Endothelial cell of umbilical vein (primary cell): ENCODE results near the gene PIK3C2G. TPM values are rescaled to one million over a fixed set of nuclear protein-coding genes. Genes with fewer than 3 reads are reported as not detected.

ENCODE experiments used
- BruUV-seq: library from RNA; stranded (reverse); fragments of 400-500 nt; replicated peaks from 2 replicates; lab custom pipeline; 2021; lab: Mats Ljungman, UMichigan
- CTCF ChIA-PET: fragments of 300-600, 350-600 bp; sonication (Branson Sonifier 250); formaldehyde crosslinking; loops from one replicate; lab custom pipeline; 2021; ENCODE audit warnings: antibody characterized with exemption, inconsistent platforms; lab: Charles Lee
- POLR2A ChIA-PET: fragments of 300-600, 350-600 bp; sonication (Branson Sonifier 250); formaldehyde crosslinking; loops from one replicate; lab custom pipeline; 2021; ENCODE audit warnings: antibody characterized with exemption, inconsistent platforms; lab: Charles Lee
- DNase-seq: peaks from one replicate; pipeline ENCODE4 v3.0.0-alpha.2; 2011; ENCODE audit warnings: low read depth, low spot score
- FAIRE-seq: peaks from 2 replicates; lab custom pipeline; 2011; peaks lifted over from hg19 to GRCh38; lab: Jason Lieb, UNC
- H2AFZ ChIP-seq: 2 replicates; pipeline ENCODE4 v1.6.0; 2012; ENCODE audit warnings: low read depth, low read length, control low read depth, inconsistent platforms
- H3K27ac ChIP-seq: 2 replicates; pipeline ENCODE4 v1.5.1; 2011; ENCODE audit warnings: low read depth, mild to moderate bottlenecking, control low read depth, low read length, moderate library complexity; ENCODE audit not compliant: insufficient read depth
- H3K27me3 ChIP-seq, 2 experiments: 2 replicates each; pipeline versions ENCODE4 v1.6.0 to v1.6.1; 2011; ENCODE audit warnings: low read length in 2 of 2, mixed read lengths in 1 of 2; ENCODE audit not compliant: control insufficient read depth in 2 of 2, insufficient read depth in 2 of 2
- H3K36me3 ChIP-seq, 2 experiments: 2 replicates in 1 of 2; 3 replicates in 1 of 2; pipeline ENCODE4 v1.5.1; 2011; ENCODE audit warnings: low read length in 2 of 2, mild to moderate bottlenecking in 1 of 2, moderate library complexity in 1 of 2; ENCODE audit not compliant: control insufficient read depth in 2 of 2, insufficient read depth in 2 of 2; ENCODE audit errors: extremely low read depth in 1 of 2
- H3K4me1 ChIP-seq: 3 replicates; pipeline ENCODE4 v1.5.1; 2011; ENCODE audit warnings: mild to moderate bottlenecking, low read length; ENCODE audit not compliant: control insufficient read depth, insufficient read depth; ENCODE audit errors: extremely low read depth
- H3K4me2 ChIP-seq: 2 replicates; pipeline ENCODE4 v1.6.1; 2011; ENCODE audit warnings: low read length, control low read depth, mixed read lengths; ENCODE audit not compliant: insufficient read depth
- H3K4me3 ChIP-seq, 3 experiments: fragments of 200-600 bp in 1 of 3; sonication (generic), shearing (Covaris generic) in 1 of 3; replicated peaks in 1 of 3; 2 replicates each; pipeline ENCODE4 v1.5.1; 2011 to 2016; ENCODE audit warnings: control low read depth in 3 of 3, low read length in 3 of 3, mild to moderate bottlenecking in 2 of 3, inconsistent platforms in 1 of 3, low read depth in 1 of 3, moderate library complexity in 1 of 3; ENCODE audit not compliant: insufficient read depth in 1 of 3
- H3K79me2 ChIP-seq: 2 replicates; pipeline ENCODE4 v1.6.0; 2012; ENCODE audit warnings: low read length, inconsistent platforms; ENCODE audit not compliant: control insufficient read depth, insufficient read depth
- H3K9ac ChIP-seq: replicated peaks from 2 replicates; pipeline ENCODE3; 2011; ENCODE audit warnings: low read length, control low read depth; ENCODE audit not compliant: insufficient read depth; ENCODE audit errors: extremely low read depth
- H3K9me1 ChIP-seq: replicated peaks from 3 replicates; pipeline ENCODE4 v1.6.0; 2011; ENCODE audit warnings: mild to moderate bottlenecking, low read length; ENCODE audit not compliant: control insufficient read depth, insufficient read depth; ENCODE audit errors: extremely low read depth
- H3K9me3 ChIP-seq: replicated peaks from 2 replicates; pipeline ENCODE4 v1.5.1; 2012; ENCODE audit warnings: low read length, inconsistent platforms; ENCODE audit not compliant: control insufficient read depth, insufficient read depth
- H4K20me1 ChIP-seq: replicated peaks from 2 replicates; pipeline ENCODE3; 2011; ENCODE audit warnings: mild to moderate bottlenecking, low read length; ENCODE audit not compliant: control insufficient read depth, insufficient read depth; ENCODE audit errors: extremely low read depth
- CTCF ChIP-seq, 2 donors: IDR thresholded peaks; 1 replicate in 1 of 2; 2 replicates in 1 of 2; pipeline ENCODE4 v1.5.1; 2011; ENCODE audit warnings: low read length in 2 of 2, mild to moderate bottlenecking in 2 of 2, moderate library complexity in 2 of 2, control low read depth in 1 of 2, inconsistent platforms in 1 of 2, low read depth in 1 of 2; ENCODE audit not compliant: insufficient read depth in 1 of 2; ENCODE audit errors: extremely low read depth in 1 of 2
- EZH2 ChIP-seq: IDR thresholded peaks from 2 replicates; pipeline ENCODE4 v1.6.1; 2012; ENCODE audit warnings: borderline replicate concordance, low read depth, mild to moderate bottlenecking, moderate library complexity, low read length, inconsistent platforms; ENCODE audit not compliant: severe bottlenecking
- FOS ChIP-seq: IDR thresholded peaks from 2 replicates; pipeline ENCODE4 v1.6.1; 2011; ENCODE audit warnings: mild to moderate bottlenecking, low read length, moderate library complexity, borderline replicate concordance; ENCODE audit not compliant: insufficient read depth
- GATA2 ChIP-seq: IDR thresholded peaks from 2 replicates; pipeline ENCODE4 v1.7.0; 2011; ENCODE audit warnings: low read depth, mild to moderate bottlenecking, moderate library complexity, mixed read lengths, low read length; ENCODE audit not compliant: insufficient read length, insufficient read depth
- JUN ChIP-seq: IDR thresholded peaks from 2 replicates; pipeline ENCODE4 v1.6.1; 2011; ENCODE audit warnings: borderline replicate concordance, low read depth; ENCODE audit not compliant: insufficient read length, insufficient read depth
- MAX ChIP-seq: IDR thresholded peaks from 2 replicates; pipeline ENCODE4 v1.6.1; 2011; ENCODE audit not compliant: insufficient read depth, insufficient read length
- MYC ChIP-seq: IDR thresholded peaks from one replicate; pipeline ENCODE4 v1.6.1; 2011; ENCODE audit warnings: mild to moderate bottlenecking, low read depth, low read length
- POLR2A ChIP-seq: IDR thresholded peaks from 2 replicates; pipeline ENCODE4 v1.6.1; 2012; ENCODE audit warnings: low read depth, mild to moderate bottlenecking, control low read depth, low read length
- POLR2AphosphoS5 ChIP-seq: IDR thresholded peaks from 2 replicates; pipeline ENCODE4 v1.6.1; 2012; ENCODE audit warnings: low read depth, mild to moderate bottlenecking, control low read depth, low read length, moderate library complexity; ENCODE audit not compliant: insufficient read depth
- dilution Hi-C: fragments of 300-500 bp; cut with MboI; formaldehyde crosslinking; loops from one replicate; pipeline ENCODE4 v1.15.0; 2019; ENCODE audit warnings: low sequenced_read_pairs; ENCODE audit not compliant: extremely low pct_ligation_motif_present
- intact Hi-C: fragments of 100-400 bp; cut with micrococcal nuclease; formaldehyde crosslinking; loops from one replicate; pipeline ENCODE4 v1.10.0; 2022
- polyA plus RNA-seq, 4 experiments: library from polyadenylated mRNA; depleted of rRNA in 3 of 4; stranded (reverse) in 3 of 4; unstranded in 1 of 4; fragments of >200 nt; gene quantifications; 2 replicates each; pipeline versions ENCODE4 v1.2.1 to v1.2.3, GENCODE V29; 2011 to 2012; ENCODE audit warnings: missing spikeins in 1 of 4
- total RNA-seq: library from RNA; stranded (reverse); gene quantifications from 2 replicates; pipeline ENCODE4 v1.2.3, GENCODE V29; 2021

Gene PIK3C2G
- total and polyA plus RNA-seq, 2 donors (not counting 3 experiments of a cell fraction or from before 2014, with no cell fraction given) = not detected

DNA sequence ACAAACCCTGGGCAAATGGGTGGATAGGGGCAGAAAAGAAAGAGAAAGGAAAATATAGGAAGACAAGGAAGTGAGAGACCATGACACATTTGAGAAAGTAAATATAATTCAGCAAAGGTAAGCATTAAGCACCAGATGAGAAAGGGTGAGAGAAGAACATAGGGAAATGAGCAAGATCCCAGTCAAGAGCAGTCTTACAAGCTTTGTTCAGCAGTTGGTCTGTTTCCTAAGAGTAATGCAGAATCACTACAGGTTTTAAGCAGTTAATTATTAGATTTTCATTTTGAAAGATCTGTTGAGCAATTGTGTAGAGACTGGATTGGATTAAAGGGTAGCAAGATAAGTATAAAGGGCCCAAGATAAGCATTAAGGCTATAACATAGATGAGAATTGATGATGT lies 330.2 kb downstream of the PIK3C2G start:
- no peaks in the 10 kb centered on the region for H3K9me3 ChIP-seq
- H3K4me3 ChIP-seq = no peak overlapping the region
- ChIA-PET CTCF (no interaction called here), POLR2A (no interaction called here)
- H3K27ac ChIP-seq = no peak overlapping the region
- BruUV-seq = no TSS peak
- H3K27me3 ChIP-seq = no peaks in the 10 kb centered on the region
- no peak overlapping the region for H3K9ac ChIP-seq
- TF ChIP-seq MAX (no peak), EZH2 (no peak), GATA2 (no peak), FOS (no peak)
- H3K79me2 ChIP-seq = no peaks in the 10 kb centered on the region
- no peak overlapping the region for H2AFZ ChIP-seq
- no peaks in the 10 kb centered on the region for H4K20me1 ChIP-seq
- DNase-seq = no peak
- H3K4me2 ChIP-seq = no peak overlapping the region
- dilution Hi-C loops = no loop called here
- H3K36me3 ChIP-seq = no peaks in the 10 kb centered on the region
- FAIRE-seq = no peak
- H3K9me1 ChIP-seq = no peaks in the 10 kb centered on the region
- intact Hi-C loops = no loop called here
- no peaks in the 10 kb centered on the region for H3K4me1 ChIP-seq

- Histone ChIP-seq H2AFZ (no peak overlapping the region), H3K79me2 (no peaks in the 10 kb centered on the region), H3K9me1 (no peaks in the 10 kb centered on the region), H3K4me3 (no peak overlapping the region), H3K4me1 (no peaks in the 10 kb centered on the region), H3K9me3 (no peaks in the 10 kb centered on the region), H3K36me3 (no peaks in the 10 kb centered on the region), H3K4me2 (no peak overlapping the region), H3K27me3 (no peaks in the 10 kb centered on the region), H3K27ac (no peak overlapping the region), H4K20me1 (no peaks in the 10 kb centered on the region), H3K9ac (no peak overlapping the region)
- dilution Hi-C loops = no loop called here
- ChIA-PET POLR2A (no interaction called here), CTCF (no interaction called here)
- BruUV-seq = no TSS peak
- no peak for TF ChIP-seq CTCF (IDR thresholded peaks at IDR 0.05; ENCODE audit: extremely low read depth in 1 of 2, insufficient read depth in 1 of 2, low read depth in 1 of 2, low read length in 2 of 2)
- no peak for TF ChIP-seq MYC
- no peak for TF ChIP-seq GATA2
- no peak for TF ChIP-seq MAX
- TF ChIP-seq POLR2A = no peak
- TF ChIP-seq POLR2AphosphoS5 = no peak
- no peak for TF ChIP-seq JUN
- TF ChIP-seq EZH2 = no peak
- no peak for TF ChIP-seq FOS
- DNase-seq (no peak), FAIRE-seq (no peak)
- intact Hi-C loops = no loop called here
These were observed 334.1 kb downstream of the PIK3C2G start for GRCh38 chr12:18595412-18595811.
